GM21526 (cell line): ENCODE data around the gene LRRC38.
"Not testable (repeated sequence)": the region's sequence is repeated elsewhere in the genome, so short reads cannot be mapped to it uniquely, and the experiment has no call there.

ENCODE experiments used
- ATAC-seq: cut with Tn5 transposase; IDR thresholded peaks from one replicate; pipeline ENCODE4 v1.9.1; 2021; ENCODE audit warnings: moderate library complexity; ENCODE audit not compliant: unreplicated experiment, low FRiP score

Gene LRRC38

GRCh38 chr1:13469343-13469742 lies 44.5 kb downstream of the LRRC38 start:
- ATAC-seq, result no peak

DNA sequence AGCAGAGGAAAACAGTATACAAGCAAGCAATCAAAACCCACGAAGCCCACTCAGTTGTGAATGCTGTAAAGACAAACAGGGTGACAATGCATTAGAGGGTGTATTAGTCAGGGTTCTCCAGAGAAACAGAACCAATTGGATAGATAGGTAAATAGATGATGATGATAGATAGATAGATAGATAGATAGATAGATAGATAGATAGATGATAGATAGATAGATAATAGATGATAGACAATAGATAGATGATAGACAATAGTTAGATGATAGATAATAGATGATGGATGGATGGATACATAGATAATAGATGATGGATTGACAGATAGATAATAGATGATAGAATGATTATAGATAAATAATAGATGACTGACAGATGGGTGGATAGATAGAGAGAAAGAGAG lies 48.3 kb downstream of the LRRC38 start:
- no peak for ATAC-seq

DNA sequence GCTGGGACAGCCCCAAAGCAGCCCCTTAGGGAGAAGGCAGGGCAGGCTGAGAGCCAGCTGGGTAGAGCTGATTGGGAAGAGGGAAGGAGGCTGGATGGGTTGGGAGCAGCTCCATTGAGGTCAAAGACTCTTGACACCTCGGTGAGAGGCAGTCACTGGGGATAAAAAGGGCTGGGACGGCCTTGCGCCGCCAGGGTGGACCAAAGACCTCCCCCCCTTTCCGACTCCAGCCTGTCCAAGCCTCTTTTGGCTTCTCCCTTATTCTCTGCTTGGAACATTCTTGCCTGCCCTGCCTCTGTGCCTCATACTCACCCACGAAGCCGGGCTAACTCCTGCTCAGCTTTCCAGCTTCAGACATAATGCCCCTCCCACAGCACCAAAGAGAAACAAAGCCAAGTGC lies 51.1 kb downstream of the LRRC38 start:
- ATAC-seq, result no peak

DNA sequence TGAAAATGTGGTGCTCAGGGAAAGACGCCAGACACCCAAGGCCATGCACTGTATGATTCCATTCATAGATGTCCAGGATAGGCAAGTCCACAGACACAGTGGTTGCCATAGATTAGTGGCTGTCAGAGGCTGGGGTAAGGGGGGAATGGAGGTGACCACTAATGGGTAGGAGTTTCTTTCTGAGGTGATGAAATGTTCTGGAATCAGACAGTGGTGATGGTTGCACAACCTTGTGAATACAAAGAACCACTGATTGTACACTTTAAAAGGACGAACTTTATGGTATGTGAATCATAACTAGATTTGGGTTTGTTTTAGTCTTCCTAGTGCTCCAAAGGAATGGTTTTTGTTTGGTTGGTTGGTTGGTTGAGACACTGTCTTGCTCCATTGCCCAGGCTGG lies 51.8 kb downstream of the LRRC38 start:
- ATAC-seq, result no peak

- no peak for ATAC-seq
These were observed 56.8 kb downstream of the LRRC38 start for GRCh38 chr1:13456904-13457532.

DNA sequence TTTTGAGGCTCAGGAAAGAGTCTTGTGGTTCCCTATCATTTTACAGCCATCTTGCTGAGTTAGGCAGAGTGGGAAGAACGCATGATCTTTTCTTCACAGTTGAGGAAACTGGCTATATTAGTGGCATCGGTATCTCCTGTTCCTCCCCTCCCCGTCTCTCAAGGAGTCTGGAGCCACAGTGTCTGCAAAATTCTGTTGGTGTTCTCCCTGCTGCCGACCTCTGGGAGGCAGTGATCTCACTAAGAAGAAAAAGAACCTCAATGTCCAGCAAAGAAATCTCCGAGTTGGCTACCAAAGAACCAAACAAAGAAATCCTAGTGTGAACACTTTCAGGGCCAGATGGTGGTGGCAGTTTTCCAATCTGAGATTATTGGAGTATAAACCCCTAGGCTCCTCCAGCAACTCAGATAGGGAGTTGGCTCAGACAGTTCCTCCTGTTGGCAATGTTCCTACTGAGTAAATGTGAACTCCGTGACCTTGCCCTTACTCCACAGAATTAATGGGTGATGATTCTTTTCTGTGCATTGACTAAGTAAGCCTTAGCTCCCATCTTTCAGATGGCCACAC lies 62.3 kb downstream of the LRRC38 start:
- no peak for ATAC-seq

GRCh38 chr1:13450204-13450603 lies 63.6 kb downstream of the LRRC38 start:
- no peak for ATAC-seq

DNA sequence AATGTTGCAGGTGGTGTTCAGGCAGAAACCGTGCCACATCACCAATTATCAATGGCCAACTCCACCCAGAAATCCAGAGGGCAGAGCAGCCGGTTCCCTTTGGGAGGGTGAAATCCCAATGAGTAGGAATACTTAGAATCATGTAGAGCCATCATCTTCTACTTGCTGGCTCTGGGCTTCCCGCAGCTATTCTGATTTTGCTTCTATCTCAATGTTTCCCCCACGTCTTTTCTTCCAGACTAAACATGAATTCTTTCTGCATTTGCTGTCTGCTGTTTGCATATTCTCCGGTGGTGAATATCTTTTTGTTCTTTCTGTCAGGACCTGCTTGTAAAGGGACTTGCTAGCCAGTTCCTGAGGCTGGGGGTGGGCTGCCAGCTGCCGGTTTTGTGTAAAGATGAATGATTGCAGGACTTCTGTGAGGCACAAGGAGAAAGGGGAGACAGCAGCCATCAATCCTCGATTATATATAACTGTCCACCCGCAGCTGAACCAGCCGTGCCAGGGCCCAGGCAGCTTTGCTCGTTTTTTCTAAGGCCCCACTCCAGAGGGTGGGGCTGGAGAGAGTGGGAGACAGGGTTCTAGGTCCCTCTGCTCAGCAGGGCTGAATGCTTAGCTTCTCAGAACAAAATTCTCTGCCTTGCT lies 70.3 kb downstream of the LRRC38 start:
- ATAC-seq, result no peak

- ATAC-seq, result not testable (repeated sequence)
These were observed 74.6 kb downstream of the LRRC38 start for GRCh38 chr1:13439104-13439783.

DNA sequence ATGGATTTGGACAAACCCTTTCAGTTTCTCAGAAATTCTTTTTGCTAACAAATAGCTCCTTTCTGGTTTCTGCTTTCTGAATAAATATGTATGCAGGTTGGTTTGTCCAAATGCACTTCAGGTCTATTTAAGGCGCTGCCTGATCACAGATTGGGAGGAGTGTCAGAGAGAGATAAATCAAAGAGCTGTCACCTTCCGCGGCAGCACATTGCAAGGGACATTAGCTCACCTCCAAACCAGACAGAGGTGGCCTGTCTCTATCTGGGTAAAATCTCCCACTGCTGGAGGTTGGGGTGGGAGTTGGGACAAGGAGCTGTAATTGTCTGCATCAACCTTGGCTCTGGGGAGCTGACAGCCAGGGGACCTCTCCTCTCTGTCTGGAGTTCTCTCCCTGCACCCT lies 78.3 kb downstream of the LRRC38 start:
- no peak for ATAC-seq

DNA sequence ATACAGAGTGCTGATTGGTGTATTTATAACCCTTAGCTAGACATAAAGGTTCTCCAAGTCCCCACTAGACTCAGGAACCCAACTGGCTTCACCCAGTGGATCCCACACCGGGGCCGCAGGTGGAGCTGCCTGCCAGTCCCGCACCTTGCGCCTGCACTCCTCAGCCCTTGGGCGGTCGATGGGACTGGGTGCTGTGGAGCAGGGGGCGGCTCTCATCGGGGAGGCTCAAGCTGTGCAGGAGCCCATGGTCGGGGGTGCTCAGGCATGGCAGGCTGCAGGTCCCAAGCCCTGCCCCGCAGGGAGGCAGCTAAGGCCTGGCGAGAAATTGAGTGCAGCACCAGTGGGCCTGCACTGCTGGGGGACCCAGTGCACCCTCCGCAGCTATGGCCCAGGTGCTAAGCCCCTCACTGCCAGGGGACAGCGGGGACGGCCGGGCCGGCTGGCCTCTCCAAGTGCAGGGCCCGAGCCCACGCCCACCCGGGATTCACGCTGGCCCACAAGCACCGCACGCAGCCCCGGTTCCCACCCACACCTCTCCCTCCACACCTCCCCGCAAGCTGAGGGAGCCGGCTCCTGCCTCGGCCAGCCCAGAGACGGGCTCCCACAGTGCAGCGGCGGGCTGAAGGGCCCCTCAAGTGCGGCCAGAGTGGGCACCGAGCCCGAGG lies 80.0 kb downstream of the LRRC38 start:
- ATAC-seq, result not testable (repeated sequence)

- no peak for ATAC-seq
These were observed 81.6 kb downstream of the LRRC38 start for GRCh38 chr1:13432251-13432650.

DNA sequence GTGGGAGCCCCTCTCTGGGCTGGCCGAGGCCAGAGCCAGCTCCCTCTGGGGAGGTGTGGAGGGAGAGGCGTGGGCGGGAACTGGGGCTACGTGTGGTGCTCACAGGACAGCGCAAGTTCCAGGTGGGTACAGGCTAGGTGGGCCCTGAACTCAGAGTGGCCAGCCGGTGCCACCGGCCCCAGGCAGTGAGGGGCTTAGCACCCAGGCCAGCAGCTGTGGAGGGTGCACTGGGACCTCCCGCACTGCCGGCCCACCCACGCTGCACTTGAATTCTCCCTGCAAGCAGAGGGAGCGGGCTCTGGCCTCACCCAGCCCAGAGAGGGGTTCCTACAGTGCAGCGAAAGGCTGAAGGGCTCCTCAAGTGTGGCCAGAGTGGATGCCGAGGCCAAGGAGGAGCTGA lies 83.3 kb downstream of the LRRC38 start:
- ATAC-seq, result no peak
